ENCODE measurements around the gene NDUFS4.
"Not testable (repeated sequence)": the region's sequence is repeated elsewhere in the genome, so short reads cannot be mapped to it uniquely, and the experiment has no call there.

NDUFS4 gene

DNA sequence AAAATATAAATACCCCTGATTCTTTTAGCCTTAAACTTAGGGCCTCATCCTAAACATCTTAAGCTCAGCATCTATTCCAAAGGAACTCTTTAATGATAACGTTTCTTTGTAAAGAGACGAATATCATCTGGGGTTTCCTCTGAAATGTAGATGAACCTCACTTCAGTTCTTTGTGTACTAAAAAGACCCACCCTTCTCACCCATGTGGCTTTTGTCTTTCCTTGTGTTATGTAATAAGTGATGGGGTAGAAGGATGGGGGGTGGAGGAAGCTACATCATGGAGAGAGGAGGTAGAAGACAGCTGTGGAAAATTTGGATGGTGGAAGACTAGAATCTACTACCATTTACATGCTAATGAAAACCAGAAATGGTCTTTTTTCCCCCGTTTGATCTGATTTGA, 111.0 kb downstream of the NDUFS4 start:
- DNase-seq = no peak

DNA sequence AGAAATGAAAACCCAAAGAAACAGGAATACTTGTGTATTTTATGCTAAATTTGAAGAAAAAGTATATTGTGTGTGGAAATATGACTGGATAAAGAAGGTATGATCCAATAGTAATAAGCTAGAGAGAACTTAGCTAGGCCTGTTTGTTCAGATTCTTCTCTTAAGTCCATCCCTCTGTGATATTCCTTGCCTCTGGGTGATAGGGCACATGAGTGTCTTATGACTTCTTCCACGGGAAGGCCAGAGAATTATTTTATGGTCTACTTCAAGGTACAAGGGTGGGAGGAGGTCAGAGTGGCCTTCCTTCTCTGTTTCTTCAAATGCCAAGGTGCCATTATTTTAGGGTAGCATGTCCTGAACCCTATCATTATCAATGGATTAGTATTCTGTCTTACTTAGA, 113.7 kb downstream of the NDUFS4 start:
- no peak for DNase-seq

DNA sequence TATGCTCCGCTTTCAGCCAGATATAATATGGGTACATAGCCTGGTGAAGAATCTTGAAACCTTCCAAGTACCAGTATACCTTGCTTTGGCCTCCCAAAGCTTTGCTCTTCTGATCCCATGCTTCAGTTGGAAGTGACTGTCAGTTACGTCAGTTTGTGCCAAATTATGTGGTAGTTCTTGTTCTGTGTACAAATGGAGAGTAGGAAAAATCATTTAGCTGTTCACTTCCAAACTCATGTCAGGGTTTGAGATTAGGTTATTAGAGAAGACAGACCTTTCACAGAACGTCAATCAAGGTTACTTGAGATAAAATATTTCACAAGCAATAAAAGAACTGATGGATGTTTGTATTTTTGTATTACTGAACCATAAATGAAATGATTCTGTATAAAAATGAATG, 117.2 kb downstream of the NDUFS4 start:
- DNase-seq = no peak

DNA sequence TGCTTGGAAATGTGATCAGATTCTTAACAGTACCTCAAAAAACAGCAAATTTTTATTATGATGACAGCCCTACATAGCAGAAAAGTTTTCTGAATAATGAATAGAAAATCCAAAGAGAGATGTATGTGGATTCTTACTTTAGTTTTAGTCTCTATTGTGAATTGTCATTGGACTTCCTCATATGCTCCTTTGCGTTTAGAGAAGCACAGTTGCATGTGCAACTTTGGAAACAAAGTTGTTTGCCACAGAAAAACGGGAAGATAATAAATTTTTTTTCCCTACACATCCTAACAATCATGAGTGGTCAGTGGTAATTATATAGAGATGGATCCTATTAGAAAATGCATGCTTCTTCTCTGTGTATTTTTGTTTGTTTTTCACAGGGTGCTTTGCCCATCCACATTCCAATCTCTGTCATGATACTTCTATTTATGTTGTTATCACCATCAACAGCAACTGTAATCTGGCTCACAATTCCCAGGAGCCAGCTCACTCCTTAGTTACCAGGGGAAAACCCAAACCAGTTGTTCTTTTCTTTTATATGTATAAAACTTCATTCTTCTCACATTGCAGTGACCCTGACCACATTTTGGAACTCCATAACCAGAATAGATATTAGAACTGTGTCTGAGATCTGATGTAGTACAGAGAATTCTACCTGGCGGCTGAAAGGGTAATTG, 118.7 kb downstream of the NDUFS4 start:
- no peak for DNase-seq

- no peak for DNase-seq
Observed at GRCh38 chr5:53681079-53681478, 120.6 kb downstream of the NDUFS4 start.

DNA sequence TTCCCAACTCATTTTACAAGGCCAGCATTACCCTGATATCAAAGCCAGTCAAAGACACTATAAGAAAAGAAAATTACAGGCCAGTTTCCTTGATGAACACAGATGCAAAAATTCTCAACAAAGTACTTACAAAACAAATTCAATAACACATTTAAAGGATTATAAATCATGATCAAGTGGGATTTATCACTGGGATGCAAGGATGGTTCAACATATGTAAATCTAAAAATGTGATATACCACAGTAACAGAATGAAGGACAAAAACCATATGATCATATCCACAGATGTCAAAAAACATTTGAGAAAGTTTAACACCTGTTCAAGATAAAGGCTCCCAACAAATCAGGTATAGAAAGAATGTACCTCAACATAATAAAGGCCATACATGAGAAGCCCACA, 130.6 kb downstream of the NDUFS4 start:
- no peak for DNase-seq

DNA sequence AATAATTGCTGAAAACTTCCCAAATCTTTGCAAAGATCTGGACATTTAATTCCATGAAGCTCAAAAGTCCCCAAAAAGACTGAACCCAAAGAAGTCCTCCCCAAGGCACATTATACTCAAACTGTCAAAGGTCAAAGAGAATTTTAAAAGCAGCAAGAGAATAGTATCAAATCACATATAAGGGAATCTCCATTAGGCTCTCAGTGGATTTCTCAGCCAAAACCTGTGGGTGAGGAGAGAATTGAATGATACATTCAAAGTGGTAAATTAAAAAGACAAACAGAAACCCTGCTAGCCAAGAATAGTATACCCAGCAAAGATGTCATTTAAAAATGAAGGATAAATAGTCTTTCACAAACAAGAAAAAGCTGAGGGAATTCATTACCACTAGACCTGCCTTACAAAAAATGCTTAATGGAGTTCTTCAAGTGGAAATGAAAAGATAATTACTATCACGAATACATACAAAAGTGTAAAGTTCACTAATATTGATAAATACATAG, 134.1 kb downstream of the NDUFS4 start:
- DNase-seq = no peak

DNA sequence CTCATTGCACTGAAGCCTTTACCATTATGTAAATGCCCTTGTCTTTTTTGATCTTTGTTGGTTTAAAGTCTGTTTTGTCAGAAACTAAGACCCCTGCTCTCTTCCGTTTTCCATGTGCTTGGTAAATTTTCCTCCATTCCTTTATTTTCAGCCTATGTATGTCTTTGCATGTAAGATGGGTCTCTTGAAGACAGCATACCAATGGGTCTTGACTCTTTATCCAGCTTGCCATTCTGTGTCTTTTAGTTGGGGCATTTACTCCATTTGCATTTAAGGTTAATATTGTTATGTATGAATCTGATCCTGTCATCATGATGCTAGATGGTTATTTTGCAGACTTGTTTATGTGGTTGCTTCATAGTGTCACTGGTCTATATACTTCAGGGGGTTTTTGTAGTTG, 150.0 kb downstream of the NDUFS4 start:
- not testable (repeated sequence) for DNase-seq

DNA sequence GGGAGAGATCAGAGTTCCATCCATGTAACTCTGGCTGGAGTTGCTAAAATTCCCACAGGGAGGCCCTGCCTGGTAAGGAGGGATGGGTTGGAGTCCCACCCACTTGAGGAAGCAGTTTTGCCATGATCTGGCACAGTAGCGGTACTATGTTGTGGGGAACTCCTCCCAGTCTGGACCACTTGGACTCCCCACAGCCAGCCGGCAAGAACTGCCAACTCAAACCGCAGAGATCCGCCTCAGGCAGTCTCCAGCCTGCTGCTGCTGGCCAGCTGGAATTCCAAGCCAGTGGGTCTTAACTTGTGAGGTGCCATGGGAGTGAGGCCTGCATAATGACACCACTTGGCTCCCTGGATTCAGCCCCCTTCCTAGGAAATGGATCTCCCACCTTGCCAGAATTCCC, 151.9 kb downstream of the NDUFS4 start:
- DNase-seq = no peak

- DNase-seq = no peak
Observed at GRCh38 chr5:53713978-53714666, 153.7 kb downstream of the NDUFS4 start.

- DNase-seq = no peak
Observed at GRCh38 chr5:53714667-53715010, 154.2 kb downstream of the NDUFS4 start.

- no peak for DNase-seq
Observed at GRCh38 chr5:53726121-53726520, 165.7 kb downstream of the NDUFS4 start.

DNA sequence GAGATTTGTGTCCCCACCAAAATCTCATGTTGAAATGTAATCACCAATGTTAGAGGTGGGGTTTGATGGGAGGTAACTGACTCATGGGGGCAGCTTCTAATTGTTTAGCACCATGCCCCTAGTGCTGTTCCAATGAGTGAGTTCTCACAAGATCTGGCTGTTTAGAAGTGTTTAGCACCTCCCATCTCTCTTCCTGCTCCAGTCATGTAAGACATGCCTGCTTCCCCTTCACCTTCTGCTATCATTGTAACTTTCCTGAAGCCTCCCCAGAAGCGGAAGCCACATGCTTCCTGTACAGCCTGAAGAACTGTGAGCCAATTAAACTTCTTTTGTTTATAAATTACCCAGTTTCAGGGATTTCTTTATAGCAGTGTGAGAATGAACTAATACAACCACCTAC, 170.5 kb downstream of the NDUFS4 start:
- no peak for DNase-seq
